K562 (cell line): Measurements from ENCODE around the gene CPLX1. TPM values are rescaled to one million over a fixed set of nuclear protein-coding genes. Genes with fewer than 3 reads are reported as not detected.

Experiments
- HIVEP1 ChIP-seq: fragments of 250-450 bp; sonication (Bioruptor Pico); IDR thresholded peaks from 2 replicates; pipeline ENCODE4 v1.4.0; 2020; ENCODE audit warnings: mild to moderate bottlenecking
- MEIS2 ChIP-seq: fragments of 450-650 bp; IDR thresholded peaks from 2 replicates; pipeline ENCODE4 v1.6.1; 2014; ENCODE audit warnings: mild to moderate bottlenecking; ENCODE audit not compliant: partially characterized antibody
- MYNN ChIP-seq, 2 experiments: sonication (generic); formaldehyde crosslinking in 1 of 2; IDR thresholded peaks; 2 replicates each; pipeline versions ENCODE4 v1.5.0 to v1.6.1; 2016 to 2020; ENCODE audit warnings: antibody characterized with exemption in 1 of 2, missing genetic modification reagents in 1 of 2
- POLR2AphosphoS2 ChIP-seq: IDR thresholded peaks from 2 replicates; pipeline ENCODE4 v1.6.1; 2012; ENCODE audit warnings: low read length, improper control_type of control experiment
- POLR2G ChIP-seq: fragments of 200-400 bp; formaldehyde crosslinking; IDR thresholded peaks from 2 replicates; pipeline ENCODE4 v1.6.1; 2017; ENCODE audit warnings: low read depth, mild to moderate bottlenecking, antibody characterized with exemption, low read length, moderate library complexity
- RHOXF2B ChIP-seq: fragments of 250-450 bp; sonication (Bioruptor Pico); conservative IDR thresholded peaks from 2 replicates; pipeline ENCODE4 v1.5.1; 2021
- SAFB ChIP-seq: fragments of 200-400 bp; formaldehyde crosslinking; IDR thresholded peaks from 2 replicates; pipeline ENCODE4 v1.6.1; 2017; ENCODE audit warnings: low read depth, low read length, borderline replicate concordance
- SOX6 ChIP-seq: fragments of 450-650 bp; IDR thresholded peaks from 2 replicates; pipeline ENCODE4 v1.6.1; 2014; ENCODE audit warnings: mild to moderate bottlenecking
- SP1 ChIP-seq: sonication (generic); formaldehyde crosslinking; IDR thresholded peaks from 2 replicates; pipeline ENCODE4 v1.8.1; 2022; ENCODE audit warnings: mild to moderate bottlenecking, missing genetic modification reagents
- SUPT5H ChIP-seq: fragments of 450-650 bp; IDR thresholded peaks from 2 replicates; pipeline ENCODE4 v1.6.1; 2016
- TRIM28 ChIP-seq: fragments of 450-650 bp; IDR thresholded peaks from 2 replicates; pipeline ENCODE4 v1.6.1; 2017
- ZNF146 ChIP-seq: IDR thresholded peaks from one replicate; pipeline ENCODE4 v1.6.1; 2018; ENCODE audit warnings: missing compliant biosample characterization; ENCODE audit not compliant: unreplicated experiment
- ZNF174 ChIP-seq: fragments of 250-450 bp; sonication (Bioruptor Pico); IDR thresholded peaks from 2 replicates; pipeline ENCODE4 v1.4.0; 2020; ENCODE audit warnings: mild to moderate bottlenecking
- ZNF197 ChIP-seq: fragments of 200-800 bp; sonication (Bioruptor generic); IDR thresholded peaks from 2 replicates; pipeline ENCODE4 v1.6.1; 2016; ENCODE audit warnings: low read depth, missing genetic modification characterization, missing compliant biosample characterization
- polyA plus RNA-seq, 8 experiments: library from polyadenylated mRNA; depleted of rRNA in 4 of 8; stranded (reverse) in 5 of 8; unstranded in 3 of 8; fragments of >200 nt; fragmentation: Nextera tagmentation in 2 of 8; fragmentation: Illumina TruSeq in 1 of 8; extraction: Ambion mirVana in 2 of 8; extraction: Trizol in 1 of 8; gene quantifications; 2 replicates each; pipeline versions ENCODE4 v1.2.1 to v1.2.3, GENCODE V29; 2011 to 2014; ENCODE audit warnings: inconsistent platforms in 1 of 8, missing spikeins in 1 of 8
- total RNA-seq, 7 experiments: library from RNA; depleted of rRNA in 6 of 7; stranded (reverse); fragments of >200 nt in 6 of 7; fragmentation: Illumina TruSeq in 2 of 7; extraction: Trizol in 2 of 7; gene quantifications; 2 replicates each; pipeline versions ENCODE4 v1.2.1 to v1.2.3, GENCODE V29; 2011 to 2021; ENCODE audit warnings: low replicate concordance in 1 of 7
- TF ChIP-seq, protein P1 (sequence below): sonication (generic); formaldehyde crosslinking; IDR thresholded peaks from 2 replicates; pipeline ENCODE4 v1.8.1; 2023; ENCODE audit warnings: mild to moderate bottlenecking, missing genetic modification reagents
- TF ChIP-seq, protein P2 (sequence below): fragments of 250-450 bp; sonication (Bioruptor Pico); IDR thresholded peaks from 2 replicates; pipeline ENCODE4 v1.8.0; 2022; ENCODE audit warnings: moderate library complexity, mild to moderate bottlenecking, inconsistent platforms
- TF ChIP-seq, protein P3 (sequence below): fragments of 250-450 bp; sonication (Bioruptor Pico); IDR thresholded peaks from 2 replicates; pipeline ENCODE4 v1.9.0; 2021; ENCODE audit warnings: mild to moderate bottlenecking, inconsistent platforms

The CPLX1 gene
- total and polyA plus RNA-seq, 9 of the 15 experiments (the other 6 are each of a cell fraction or from before 2014, with no cell fraction given) = 0.03 to 3.3 (median 0.17) TPM; not detected in 2

DNA sequence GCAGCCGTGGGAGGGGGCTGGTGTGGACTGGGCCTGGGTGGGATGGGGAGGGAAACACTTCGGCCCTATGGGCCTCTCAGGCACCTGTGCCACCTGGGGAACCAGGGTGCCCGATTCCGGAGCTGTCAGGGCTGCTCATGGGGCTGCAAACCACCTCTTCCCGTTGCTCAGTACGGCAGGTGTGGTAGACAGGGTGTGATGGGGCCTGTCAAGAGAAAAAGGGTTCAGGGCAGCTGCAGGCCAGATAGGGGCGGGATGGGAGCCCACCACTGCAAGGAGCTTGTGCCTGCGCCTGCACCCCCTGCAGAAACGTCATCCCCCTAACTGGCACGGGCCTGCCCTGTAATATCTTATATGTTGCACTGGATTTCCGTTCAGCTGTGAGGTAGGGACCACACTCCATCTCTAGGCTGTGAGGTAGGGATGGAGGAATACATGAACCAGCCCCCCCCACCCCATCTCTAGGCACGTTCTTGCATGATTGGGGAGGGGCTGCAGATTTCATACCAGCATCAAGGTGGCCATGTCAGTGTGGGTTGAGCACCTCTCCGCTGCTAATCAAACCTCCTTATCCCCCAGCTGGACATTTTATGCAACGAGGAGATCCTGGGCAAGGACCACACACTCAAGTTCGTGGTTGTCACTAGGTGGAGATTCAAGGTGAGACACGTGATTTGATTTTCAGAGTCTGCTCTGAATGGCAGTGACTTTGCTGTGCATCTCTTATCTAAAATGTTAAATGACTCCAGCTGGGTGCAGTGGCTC is 61.3 kb downstream of the CPLX1 start (continued):
- TF ChIP-seq, protein P1, sequence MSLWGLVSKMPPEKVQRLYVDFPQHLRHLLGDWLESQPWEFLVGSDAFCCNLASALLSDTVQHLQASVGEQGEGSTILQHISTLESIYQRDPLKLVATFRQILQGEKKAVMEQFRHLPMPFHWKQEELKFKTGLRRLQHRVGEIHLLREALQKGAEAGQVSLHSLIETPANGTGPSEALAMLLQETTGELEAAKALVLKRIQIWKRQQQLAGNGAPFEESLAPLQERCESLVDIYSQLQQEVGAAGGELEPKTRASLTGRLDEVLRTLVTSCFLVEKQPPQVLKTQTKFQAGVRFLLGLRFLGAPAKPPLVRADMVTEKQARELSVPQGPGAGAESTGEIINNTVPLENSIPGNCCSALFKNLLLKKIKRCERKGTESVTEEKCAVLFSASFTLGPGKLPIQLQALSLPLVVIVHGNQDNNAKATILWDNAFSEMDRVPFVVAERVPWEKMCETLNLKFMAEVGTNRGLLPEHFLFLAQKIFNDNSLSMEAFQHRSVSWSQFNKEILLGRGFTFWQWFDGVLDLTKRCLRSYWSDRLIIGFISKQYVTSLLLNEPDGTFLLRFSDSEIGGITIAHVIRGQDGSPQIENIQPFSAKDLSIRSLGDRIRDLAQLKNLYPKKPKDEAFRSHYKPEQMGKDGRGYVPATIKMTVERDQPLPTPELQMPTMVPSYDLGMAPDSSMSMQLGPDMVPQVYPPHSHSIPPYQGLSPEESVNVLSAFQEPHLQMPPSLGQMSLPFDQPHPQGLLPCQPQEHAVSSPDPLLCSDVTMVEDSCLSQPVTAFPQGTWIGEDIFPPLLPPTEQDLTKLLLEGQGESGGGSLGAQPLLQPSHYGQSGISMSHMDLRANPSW (CRISPR knock-in tag) = no peak
- peak; percentile 12; the same call in 1 of the 2 replicates for TF ChIP-seq MYNN (IDR thresholded peaks at IDR 0.05)
- TF ChIP-seq MYNN (CRISPR knock-in tag; IDR thresholded peaks at IDR 0.05) = no peak
- TF ChIP-seq ZNF197 (CRISPR knock-in tag) = no peak
- TF ChIP-seq SUPT5H = peak; percentile 36; the same call in 1 of the 2 replicates
- peak; percentile 45 for TF ChIP-seq SOX6
- TF ChIP-seq, protein P2, sequence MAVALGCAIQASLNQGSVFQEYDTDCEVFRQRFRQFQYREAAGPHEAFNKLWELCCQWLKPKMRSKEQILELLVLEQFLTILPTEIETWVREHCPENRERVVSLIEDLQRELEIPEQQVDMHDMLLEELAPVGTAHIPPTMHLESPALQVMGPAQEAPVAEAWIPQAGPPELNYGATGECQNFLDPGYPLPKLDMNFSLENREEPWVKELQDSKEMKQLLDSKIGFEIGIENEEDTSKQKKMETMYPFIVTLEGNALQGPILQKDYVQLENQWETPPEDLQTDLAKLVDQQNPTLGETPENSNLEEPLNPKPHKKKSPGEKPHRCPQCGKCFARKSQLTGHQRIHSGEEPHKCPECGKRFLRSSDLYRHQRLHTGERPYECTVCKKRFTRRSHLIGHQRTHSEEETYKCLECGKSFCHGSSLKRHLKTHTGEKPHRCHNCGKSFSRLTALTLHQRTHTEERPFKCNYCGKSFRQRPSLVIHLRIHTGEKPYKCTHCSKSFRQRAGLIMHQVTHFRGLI (CRISPR knock-in tag) = no peak
- TF ChIP-seq SP1 = 0 out of 2 replicates have a peak, but pooled peaks have one; percentile 37
- no peak for TF ChIP-seq SAFB
- TF ChIP-seq HIVEP1 (CRISPR knock-in tag) = no peak
- TF ChIP-seq ZNF174 (CRISPR knock-in tag) = no peak
- no peak for TF ChIP-seq ZNF146 (CRISPR knock-in tag)
- peak; percentile 80 for TF ChIP-seq POLR2G
- peak; percentile 59; the same call in 1 of the 2 replicates for TF ChIP-seq TRIM28
- peak; percentile 51 for TF ChIP-seq POLR2AphosphoS2
- TF ChIP-seq RHOXF2B (CRISPR knock-in tag) = 0 out of 2 replicates have a peak, but pooled peaks have one; percentile 47
- TF ChIP-seq MEIS2 = peak; percentile 9
- TF ChIP-seq, protein P3, sequence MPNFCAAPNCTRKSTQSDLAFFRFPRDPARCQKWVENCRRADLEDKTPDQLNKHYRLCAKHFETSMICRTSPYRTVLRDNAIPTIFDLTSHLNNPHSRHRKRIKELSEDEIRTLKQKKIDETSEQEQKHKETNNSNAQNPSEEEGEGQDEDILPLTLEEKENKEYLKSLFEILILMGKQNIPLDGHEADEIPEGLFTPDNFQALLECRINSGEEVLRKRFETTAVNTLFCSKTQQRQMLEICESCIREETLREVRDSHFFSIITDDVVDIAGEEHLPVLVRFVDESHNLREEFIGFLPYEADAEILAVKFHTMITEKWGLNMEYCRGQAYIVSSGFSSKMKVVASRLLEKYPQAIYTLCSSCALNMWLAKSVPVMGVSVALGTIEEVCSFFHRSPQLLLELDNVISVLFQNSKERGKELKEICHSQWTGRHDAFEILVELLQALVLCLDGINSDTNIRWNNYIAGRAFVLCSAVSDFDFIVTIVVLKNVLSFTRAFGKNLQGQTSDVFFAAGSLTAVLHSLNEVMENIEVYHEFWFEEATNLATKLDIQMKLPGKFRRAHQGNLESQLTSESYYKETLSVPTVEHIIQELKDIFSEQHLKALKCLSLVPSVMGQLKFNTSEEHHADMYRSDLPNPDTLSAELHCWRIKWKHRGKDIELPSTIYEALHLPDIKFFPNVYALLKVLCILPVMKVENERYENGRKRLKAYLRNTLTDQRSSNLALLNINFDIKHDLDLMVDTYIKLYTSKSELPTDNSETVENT (CRISPR knock-in tag) = 0 out of 2 replicates have a peak, but pooled peaks have one; percentile 17
